Hepatocyte (in vitro differentiated cells): ENCODE data around the gene RABEP2. TPM values are rescaled to one million over a fixed set of nuclear protein-coding genes. Genes with fewer than 3 reads are reported as not detected.

Experiments
- DNase-seq: peaks from one replicate; pipeline ENCODE4 v3.0.0-alpha.2; 2016; ENCODE audit warnings: low spot score
- H2AFZ ChIP-seq: fragments of 200-600 bp; sonication (generic); 2 replicates; pipeline ENCODE4 v1.6.0; 2016; ENCODE audit warnings: antibody characterized with exemption, mild to moderate bottlenecking
- H3K27ac ChIP-seq: fragments of 200-600 bp; sonication (generic); 2 replicates; pipeline ENCODE4 v1.5.1; 2016; ENCODE audit warnings: mild to moderate bottlenecking
- H3K27me3 ChIP-seq: fragments of 200-600 bp; sonication (generic); 2 replicates; pipeline ENCODE4 v1.6.1; 2016
- H3K36me3 ChIP-seq: fragments of 200-600 bp; sonication (generic); replicated peaks from 2 replicates; pipeline ENCODE4 v1.5.1; 2016; ENCODE audit warnings: low read depth; ENCODE audit not compliant: insufficient read depth
- H3K4me1 ChIP-seq: fragments of 200-600 bp; sonication (generic); 2 replicates; pipeline ENCODE4 v1.5.1; 2016; ENCODE audit warnings: mild to moderate bottlenecking, moderate library complexity; ENCODE audit not compliant: insufficient read depth
- H3K4me2 ChIP-seq: fragments of 200-600 bp; sonication (generic); 2 replicates; pipeline ENCODE4 v1.6.0; 2016
- H3K4me3 ChIP-seq: fragments of 200-600 bp; sonication (generic); 2 replicates; pipeline ENCODE4 v1.5.1; 2016; ENCODE audit warnings: mild to moderate bottlenecking
- H3K79me2 ChIP-seq: fragments of 200-600 bp; sonication (generic); 2 replicates; pipeline ENCODE4 v1.6.0; 2017; ENCODE audit warnings: mild to moderate bottlenecking
- H3K9me2 ChIP-seq: fragments of 200-600 bp; sonication (generic); replicated peaks from 2 replicates; pipeline ENCODE4 v1.6.0; 2017; ENCODE audit warnings: mild to moderate bottlenecking; ENCODE audit not compliant: insufficient read depth
- H3K9me3 ChIP-seq: fragments of 200-600 bp; sonication (generic); 2 replicates; pipeline ENCODE4 v1.5.1; 2016; ENCODE audit warnings: low read depth, mild to moderate bottlenecking
- H4K20me1 ChIP-seq: fragments of 200-600 bp; sonication (generic); 2 replicates; pipeline ENCODE4 v1.6.0; 2016; ENCODE audit warnings: mild to moderate bottlenecking; ENCODE audit not compliant: insufficient read depth, poor library complexity, severe bottlenecking
- CTCF ChIP-seq: fragments of 200-600 bp; sonication (generic); IDR thresholded peaks from 2 replicates; pipeline ENCODE4 v1.5.1; 2016; ENCODE audit warnings: antibody characterized with exemption, mild to moderate bottlenecking; ENCODE audit not compliant: poor library complexity
- EZH2 ChIP-seq: fragments of 200-600 bp; sonication (generic); IDR thresholded peaks from 2 replicates; pipeline ENCODE4 v1.6.1; 2016; ENCODE audit warnings: antibody characterized with exemption, mild to moderate bottlenecking, borderline replicate concordance
- EZH2phosphoT487 ChIP-seq: fragments of 200-600 bp; sonication (generic); IDR thresholded peaks from one replicate; pipeline ENCODE4 v1.6.1; 2018; ENCODE audit warnings: antibody characterized with exemption, mild to moderate bottlenecking, low read depth, moderate library complexity; ENCODE audit not compliant: unreplicated experiment, severe bottlenecking
- WGBS: methylation state at CpG from one replicate; pipeline ENCODE4 v1.1.6; 2016; ENCODE audit warnings: low lambda C conversion rate; ENCODE audit errors: missing lambda C conversion rate; 5-methylcytosine and 5-hydroxymethylcytosine counted together
- polyA plus RNA-seq: library from polyadenylated mRNA; unstranded; fragments of >200 nt; fragmentation: Nextera tagmentation; extraction: Ambion mirVana; gene quantifications from 2 replicates; pipeline ENCODE4 v1.2.1, GENCODE V29; 2016
- total RNA-seq: library from RNA; depleted of rRNA; stranded (reverse); fragments of >200 nt; gene quantifications from 2 replicates; pipeline ENCODE4 v1.2.3, GENCODE V29; 2014

RABEP2 gene
- total and polyA plus RNA-seq, 2 experiments from 2014 or later = 30.3 to 37.2 TPM

GRCh38 chr16:28904363-28904762 is 20.7 kb downstream of the RABEP2 start:
- TF ChIP-seq CTCF (no peak), EZH2phosphoT487 (no peak), EZH2 (no peak)
- Histone ChIP-seq H3K79me2 (no peaks in the 10 kb centered on the region), H3K4me1 (no peaks in the 10 kb centered on the region), H3K27me3 (no peaks in the 10 kb centered on the region), H2AFZ (no peak overlapping the region), H3K4me2 (no peak overlapping the region), H3K36me3 (no peaks in the 10 kb centered on the region), H3K4me3 (no peak overlapping the region), H3K27ac (no peak overlapping the region), H3K9me3 (no peaks in the 10 kb centered on the region), H4K20me1 (no peaks in the 10 kb centered on the region), H3K9me2 (no peaks in the 10 kb centered on the region)
- no peak for DNase-seq
- 72% methylated on average over 13 of the region's 14 CpGs for WGBS

- Histone ChIP-seq H3K4me2 (no peak overlapping the region), H3K79me2 (no peaks in the 10 kb centered on the region), H3K9me3 (no peaks in the 10 kb centered on the region), H3K36me3 (no peaks in the 10 kb centered on the region), H2AFZ (no peak overlapping the region), H3K27me3 (no peaks in the 10 kb centered on the region), H3K4me3 (no peak overlapping the region), H3K4me1 (no peaks in the 10 kb centered on the region), H4K20me1 (no peaks in the 10 kb centered on the region), H3K9me2 (no peaks in the 10 kb centered on the region), H3K27ac (no peak overlapping the region)
- TF ChIP-seq EZH2 (no peak), EZH2phosphoT487 (no peak), CTCF (no peak)
- no peak for DNase-seq
- 95% methylated on average over 25 of the region's 29 CpGs for WGBS
Observed at GRCh38 chr16:28903344-28904042, 21.5 kb downstream of the RABEP2 start.

- DNase-seq = no peak
- no peak overlapping the region for H3K27ac ChIP-seq
- no peak overlapping the region for H3K4me3 ChIP-seq
- no peaks in the 10 kb centered on the region for H3K36me3 ChIP-seq
- H3K4me1 ChIP-seq = no peaks in the 10 kb centered on the region
- H3K4me2 ChIP-seq = no peak overlapping the region
- H4K20me1 ChIP-seq = no peaks in the 10 kb centered on the region
- no peaks in the 10 kb centered on the region for H3K79me2 ChIP-seq
- H3K9me3 ChIP-seq = no peaks in the 10 kb centered on the region
- WGBS = 84% methylated on average over 10 of the region's 11 CpGs
- H2AFZ ChIP-seq = no peak overlapping the region
- no peaks in the 10 kb centered on the region for H3K9me2 ChIP-seq
- no peaks in the 10 kb centered on the region for H3K27me3 ChIP-seq
- TF ChIP-seq CTCF (no peak), EZH2phosphoT487 (no peak), EZH2 (no peak)
Observed at GRCh38 chr16:28902909-28903308, 22.1 kb downstream of the RABEP2 start.
